Measurements from ENCODE around the gene LTBP1. TPM values are rescaled to one million over a fixed set of nuclear protein-coding genes. Genes with fewer than 3 reads are reported as not detected.

Gene LTBP1
- total RNA-seq, 1 donor from 2014 or later, result 3.9 TPM

- H3K36me3 Mint-ChIP-seq (ENCODE audit: unreplicated experiment), result no peaks in the 10 kb centered on the region
- no peak for TF ChIP-seq CTCF (IDR thresholded peaks at IDR 0.05; ENCODE audit: partially characterized antibody, unreplicated experiment)
- DNase-seq, result no peak
- peaks cover 4% of the 10 kb centered on the region for H3K4me1 Mint-ChIP-seq (ENCODE audit: low read depth, unreplicated experiment)
- H3K27ac Mint-ChIP-seq (ENCODE audit: unreplicated experiment), result no peak overlapping the region
- H3K9me3 Mint-ChIP-seq (ENCODE audit: unreplicated experiment), result no peaks in the 10 kb centered on the region
- peaks cover 1% of the 10 kb centered on the region for H3K27me3 Mint-ChIP-seq (ENCODE audit: unreplicated experiment)
- H3K4me3 Mint-ChIP-seq (ENCODE audit: unreplicated experiment), result no peak overlapping the region
Observed at GRCh38 chr2:33040541-33040940, 93.8 kb downstream of the LTBP1 start.

- TF ChIP-seq CTCF (IDR thresholded peaks at IDR 0.05; ENCODE audit: partially characterized antibody, unreplicated experiment), result no peak
- H3K4me1 Mint-ChIP-seq (ENCODE audit: low read depth, unreplicated experiment), result peaks cover 4% of the 10 kb centered on the region
- no peaks in the 10 kb centered on the region for H3K9me3 Mint-ChIP-seq (ENCODE audit: unreplicated experiment)
- H3K36me3 Mint-ChIP-seq (ENCODE audit: unreplicated experiment), result no peaks in the 10 kb centered on the region
- no peak overlapping the region for H3K4me3 Mint-ChIP-seq (ENCODE audit: unreplicated experiment)
- DNase-seq, result no peak
- H3K27me3 Mint-ChIP-seq (ENCODE audit: unreplicated experiment), result peaks cover 1% of the 10 kb centered on the region
- H3K27ac Mint-ChIP-seq (ENCODE audit: unreplicated experiment), result no peak overlapping the region
Observed at GRCh38 chr2:33042265-33042664, 95.5 kb downstream of the LTBP1 start.

GRCh38 chr2:33042819-33043218 lies 96.1 kb downstream of the LTBP1 start:
- Mint-ChIP-seq H3K4me3 (ENCODE audit: unreplicated experiment) (no peak overlapping the region), H3K27me3 (ENCODE audit: unreplicated experiment) (peaks cover 4% of the 10 kb centered on the region), H3K4me1 (ENCODE audit: low read depth, unreplicated experiment) (peaks cover 5% of the 10 kb centered on the region), H3K27ac (ENCODE audit: unreplicated experiment) (no peak overlapping the region), H3K9me3 (ENCODE audit: unreplicated experiment) (no peaks in the 10 kb centered on the region), H3K36me3 (ENCODE audit: unreplicated experiment) (no peaks in the 10 kb centered on the region)
- no peak for TF ChIP-seq CTCF (IDR thresholded peaks at IDR 0.05; ENCODE audit: partially characterized antibody, unreplicated experiment)
- no peak for DNase-seq

- no peak overlapping the region for H3K27ac Mint-ChIP-seq (ENCODE audit: unreplicated experiment)
- no peaks in the 10 kb centered on the region for H3K9me3 Mint-ChIP-seq (ENCODE audit: unreplicated experiment)
- H3K27me3 Mint-ChIP-seq (ENCODE audit: unreplicated experiment), result peaks cover 3% of the 10 kb centered on the region
- no peaks in the 10 kb centered on the region for H3K36me3 Mint-ChIP-seq (ENCODE audit: unreplicated experiment)
- H3K4me1 Mint-ChIP-seq (ENCODE audit: low read depth, unreplicated experiment), result peaks cover 4% of the 10 kb centered on the region
- no peak for TF ChIP-seq CTCF (IDR thresholded peaks at IDR 0.05; ENCODE audit: partially characterized antibody, unreplicated experiment)
- no peak for DNase-seq
- no peak overlapping the region for H3K4me3 Mint-ChIP-seq (ENCODE audit: unreplicated experiment)
Observed at GRCh38 chr2:33047939-33048338, 101.2 kb downstream of the LTBP1 start.

- no peaks in the 10 kb centered on the region for H3K9me3 Mint-ChIP-seq (ENCODE audit: unreplicated experiment)
- no peak overlapping the region for H3K27ac Mint-ChIP-seq (ENCODE audit: unreplicated experiment)
- H3K4me1 Mint-ChIP-seq (ENCODE audit: low read depth, unreplicated experiment), result peaks cover 4% of the 10 kb centered on the region
- peaks cover 3% of the 10 kb centered on the region for H3K27me3 Mint-ChIP-seq (ENCODE audit: unreplicated experiment)
- TF ChIP-seq CTCF (IDR thresholded peaks at IDR 0.05; ENCODE audit: partially characterized antibody, unreplicated experiment), result no peak
- no peak overlapping the region for H3K4me3 Mint-ChIP-seq (ENCODE audit: unreplicated experiment)
- no peaks in the 10 kb centered on the region for H3K36me3 Mint-ChIP-seq (ENCODE audit: unreplicated experiment)
- DNase-seq, result no peak
Observed at GRCh38 chr2:33051586-33052360, 105.0 kb downstream of the LTBP1 start.

Data from glutamatergic neuron (in vitro differentiated cells).